Progenitor cell of endocrine pancreas (in vitro differentiated cells): ENCODE measurements around the gene ACOXL. TPM values are rescaled to one million over a fixed set of nuclear protein-coding genes. Genes with fewer than 3 reads are reported as not detected.

Source experiments
- DNase-seq: peaks from one replicate; pipeline ENCODE4 v3.0.0; 2021; ENCODE audit warnings: low spot score; ENCODE audit not compliant: unreplicated experiment
- H3K27ac Mint-ChIP-seq: 2 replicates; pipeline ENCODE4 v1.8.0; 2021; ENCODE audit warnings: mild to moderate bottlenecking, moderate library complexity, mixed read lengths
- H3K27me3 Mint-ChIP-seq: 2 replicates; pipeline ENCODE4 v1.8.0; 2021; ENCODE audit warnings: mixed read lengths
- H3K36me3 Mint-ChIP-seq: 2 replicates; pipeline ENCODE4 v1.8.0; 2022; ENCODE audit warnings: mixed read lengths; ENCODE audit not compliant: insufficient read depth
- H3K4me1 Mint-ChIP-seq: 2 replicates; pipeline ENCODE4 v1.8.0; 2021; ENCODE audit warnings: low read depth, mixed read lengths
- H3K4me3 Mint-ChIP-seq: 2 replicates; pipeline ENCODE4 v1.8.0; 2021; ENCODE audit warnings: low read depth, mild to moderate bottlenecking, moderate library complexity, mixed read lengths
- H3K9me3 Mint-ChIP-seq: 2 replicates; pipeline ENCODE4 v1.8.0; 2021; ENCODE audit warnings: low read depth, mixed read lengths
- total RNA-seq: library from RNA; stranded (reverse); gene quantifications from 2 replicates; pipeline ENCODE4 v1.2.1, GENCODE V29; 2021
- TF ChIP-seq, protein P1 (sequence below): fragments of 200-600 bp; sonication (generic); IDR thresholded peaks from one replicate; pipeline ENCODE4 v1.5.0; 2021; ENCODE audit warnings: antibody characterized with exemption, mild to moderate bottlenecking; ENCODE audit not compliant: unreplicated experiment

The ACOXL gene
- total RNA-seq, 1 donor from 2014 or later: 0.19 TPM

DNA sequence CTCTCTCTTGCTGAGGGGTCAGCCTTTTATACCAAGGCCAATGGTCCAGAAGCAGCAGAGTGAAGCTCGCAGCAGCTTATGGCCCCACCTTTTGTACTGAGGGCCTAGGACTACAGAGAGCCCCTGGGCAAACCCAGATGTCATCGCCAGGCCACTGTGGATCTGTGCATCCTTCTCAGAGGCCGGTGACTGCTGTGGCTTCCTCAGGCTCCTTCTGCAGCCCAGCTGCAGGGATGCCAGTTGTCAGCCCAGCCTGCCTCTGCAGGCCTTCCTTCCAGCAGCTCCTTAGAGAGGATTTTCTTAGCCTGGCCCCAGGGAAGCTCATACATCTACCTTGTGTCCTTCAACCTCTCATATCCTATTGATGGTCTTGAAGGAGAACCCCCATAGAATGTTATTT is 6.5 kb upstream of the ACOXL start:
- TF ChIP-seq, protein P1, sequence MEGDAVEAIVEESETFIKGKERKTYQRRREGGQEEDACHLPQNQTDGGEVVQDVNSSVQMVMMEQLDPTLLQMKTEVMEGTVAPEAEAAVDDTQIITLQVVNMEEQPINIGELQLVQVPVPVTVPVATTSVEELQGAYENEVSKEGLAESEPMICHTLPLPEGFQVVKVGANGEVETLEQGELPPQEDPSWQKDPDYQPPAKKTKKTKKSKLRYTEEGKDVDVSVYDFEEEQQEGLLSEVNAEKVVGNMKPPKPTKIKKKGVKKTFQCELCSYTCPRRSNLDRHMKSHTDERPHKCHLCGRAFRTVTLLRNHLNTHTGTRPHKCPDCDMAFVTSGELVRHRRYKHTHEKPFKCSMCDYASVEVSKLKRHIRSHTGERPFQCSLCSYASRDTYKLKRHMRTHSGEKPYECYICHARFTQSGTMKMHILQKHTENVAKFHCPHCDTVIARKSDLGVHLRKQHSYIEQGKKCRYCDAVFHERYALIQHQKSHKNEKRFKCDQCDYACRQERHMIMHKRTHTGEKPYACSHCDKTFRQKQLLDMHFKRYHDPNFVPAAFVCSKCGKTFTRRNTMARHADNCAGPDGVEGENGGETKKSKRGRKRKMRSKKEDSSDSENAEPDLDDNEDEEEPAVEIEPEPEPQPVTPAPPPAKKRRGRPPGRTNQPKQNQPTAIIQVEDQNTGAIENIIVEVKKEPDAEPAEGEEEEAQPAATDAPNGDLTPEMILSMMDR: no peak
- Mint-ChIP-seq H3K4me1 (no peaks in the 10 kb centered on the region), H3K27ac (no peak overlapping the region), H3K36me3 (no peaks in the 10 kb centered on the region), H3K27me3 (peaks cover 45% of the 10 kb centered on the region), H3K4me3 (no peak overlapping the region), H3K9me3 (no peaks in the 10 kb centered on the region)
- no peak for DNase-seq

- TF ChIP-seq, protein P1: no peak
- Mint-ChIP-seq H3K4me3 (no peak overlapping the region), H3K27me3 (peaks cover 49% of the 10 kb centered on the region), H3K27ac (no peak overlapping the region), H3K36me3 (no peaks in the 10 kb centered on the region), H3K4me1 (no peaks in the 10 kb centered on the region), H3K9me3 (no peaks in the 10 kb centered on the region)
- no peak for DNase-seq
Measured at GRCh38 chr2:110726285-110726684, 6.1 kb upstream of the ACOXL start.

DNA sequence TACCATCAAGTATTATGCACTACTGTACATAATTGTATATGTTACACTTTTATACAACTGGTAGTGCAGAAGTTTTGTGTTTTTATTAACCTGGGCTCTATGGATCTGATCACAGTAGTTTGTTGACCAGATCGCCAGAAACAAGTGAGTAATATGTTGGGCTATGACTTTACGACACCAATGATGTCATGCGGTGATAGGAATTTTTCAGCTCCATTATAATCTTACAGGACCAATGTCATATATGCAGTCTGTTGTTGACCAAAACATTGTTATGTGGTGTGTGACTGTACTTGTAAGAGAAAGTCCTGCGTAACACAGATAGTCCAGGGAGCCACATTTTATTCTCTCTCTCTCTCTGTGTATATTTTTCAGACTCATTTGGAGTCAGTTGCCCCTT is 4.5 kb upstream of the ACOXL start:
- TF ChIP-seq, protein P1: no peak
- Mint-ChIP-seq H3K4me1 (peaks cover 2% of the 10 kb centered on the region), H3K27me3 (peaks cover 57% of the 10 kb centered on the region), H3K9me3 (no peaks in the 10 kb centered on the region), H3K36me3 (no peaks in the 10 kb centered on the region), H3K27ac (no peak overlapping the region), H3K4me3 (no peak overlapping the region)
- DNase-seq: no peak

DNA sequence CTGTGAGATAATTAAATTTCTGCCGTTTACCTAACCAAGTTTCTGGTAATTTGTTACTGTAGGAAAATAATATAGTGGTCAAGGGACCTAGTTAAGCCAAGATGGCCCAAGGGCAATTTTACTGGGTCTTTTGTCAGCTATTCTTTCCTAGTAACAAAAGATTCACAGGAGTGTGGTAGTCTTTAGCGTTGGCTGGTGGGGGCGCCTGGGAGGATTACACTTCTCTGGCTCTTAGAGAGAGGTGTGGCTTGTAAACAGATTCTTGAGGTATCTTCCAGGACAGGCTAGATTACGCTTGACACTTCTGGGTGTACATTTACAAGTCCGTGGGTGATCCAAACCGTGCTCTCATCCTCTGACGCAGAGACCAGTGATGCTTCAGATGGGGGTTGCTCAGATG is 3.3 kb upstream of the ACOXL start:
- Mint-ChIP-seq H3K27ac (no peak overlapping the region), H3K4me3 (no peak overlapping the region), H3K4me1 (peaks cover 2% of the 10 kb centered on the region), H3K27me3 (peaks cover 62% of the 10 kb centered on the region), H3K9me3 (no peaks in the 10 kb centered on the region), H3K36me3 (no peaks in the 10 kb centered on the region)
- TF ChIP-seq, protein P1: no peak
- no peak for DNase-seq

- TF ChIP-seq, protein P1: no peak
- Mint-ChIP-seq H3K27ac (no peak overlapping the region), H3K4me3 (no peak overlapping the region), H3K36me3 (no peaks in the 10 kb centered on the region), H3K27me3 (peaks cover 77% of the 10 kb centered on the region), H3K4me1 (peaks cover 2% of the 10 kb centered on the region), H3K9me3 (no peaks in the 10 kb centered on the region)
- no peak for DNase-seq
Measured at GRCh38 chr2:110731064-110731463, 1.3 kb upstream of the ACOXL start.

DNA sequence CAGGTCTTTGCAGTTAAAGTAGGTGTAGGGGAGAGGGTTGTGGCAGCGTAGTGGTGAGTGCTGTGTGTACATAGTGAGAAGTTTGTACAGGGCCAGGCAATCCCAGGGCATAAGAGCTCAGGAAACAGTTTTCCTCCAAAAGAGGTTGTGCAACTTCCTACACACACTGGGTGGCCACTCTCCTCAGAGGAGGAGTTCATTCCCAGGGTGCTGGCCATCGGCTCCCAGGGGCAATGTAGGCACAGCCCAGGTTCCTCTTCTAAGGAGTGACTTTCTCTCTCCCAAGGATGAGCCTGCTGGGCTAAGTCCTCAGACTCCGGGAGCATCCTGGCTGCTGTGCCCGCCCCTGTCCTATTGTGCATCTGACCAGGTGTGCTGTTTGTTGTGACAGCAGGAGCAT is 3.0 kb downstream of the ACOXL start:
- no peak for DNase-seq
- TF ChIP-seq, protein P1: no peak
- peaks cover 78% of the 10 kb centered on the region for H3K27me3 Mint-ChIP-seq
- H3K36me3 Mint-ChIP-seq: no peaks in the 10 kb centered on the region
- H3K4me1 Mint-ChIP-seq: peaks cover 2% of the 10 kb centered on the region
- H3K9me3 Mint-ChIP-seq: peaks cover 3% of the 10 kb centered on the region
- no peak overlapping the region for H3K4me3 Mint-ChIP-seq
- no peak overlapping the region for H3K27ac Mint-ChIP-seq
